Transverse colon (tissue), 4 donors: ENCODE measurements around the gene HDAC4. TPM values are rescaled to one million over a fixed set of nuclear protein-coding genes. Genes with fewer than 3 reads are reported as not detected.

Experiments
- DNase-seq: peaks from one replicate; pipeline ENCODE4 v3.0.0-alpha.2; 2019
- H3K27ac ChIP-seq, 4 donors: fragments of 200-600 bp; sonication (generic); 2 replicates each; pipeline ENCODE4 v1.5.1; 2016 to 2018; ENCODE audit warnings: inconsistent platforms in 4 of 4
- H3K27me3 ChIP-seq: fragments of 200-600 bp; sonication (generic); 2 replicates; pipeline ENCODE4 v1.5.1; 2017; ENCODE audit warnings: inconsistent platforms
- H3K36me3 ChIP-seq, 4 donors: fragments of 200-600 bp; sonication (generic); 2 replicates each; pipeline ENCODE4 v1.5.1; 2017 to 2019; ENCODE audit warnings: inconsistent platforms in 4 of 4
- H3K4me1 ChIP-seq, 4 donors: fragments of 200-600 bp; sonication (generic); 2 replicates each; pipeline ENCODE4 v1.5.1; 2017 to 2020; ENCODE audit warnings: inconsistent platforms in 4 of 4
- H3K4me3 ChIP-seq, 4 donors: fragments of 200-600 bp; sonication (generic); 1 replicate in 1 of 4; 2 replicates in 3 of 4; pipeline versions ENCODE4 v1.5.1 to v1.6.1; 2017 to 2019; ENCODE audit warnings: inconsistent platforms in 4 of 4
- H3K9me3 ChIP-seq, 2 donors: fragments of 200-600 bp; sonication (generic); 2 replicates each; pipeline ENCODE4 v1.5.1; 2017 to 2019; ENCODE audit warnings: inconsistent platforms in 2 of 2
- EP300 ChIP-seq: sonication (generic); formaldehyde crosslinking; IDR thresholded peaks from one replicate; pipeline ENCODE4 v1.6.1; 2017; ENCODE audit warnings: antibody characterized with exemption, low read depth
- POLR2A ChIP-seq: fragments of 450-650 bp; IDR thresholded peaks from one replicate; pipeline ENCODE4 v1.6.1; 2016; ENCODE audit warnings: antibody characterized with exemption, mild to moderate bottlenecking, moderate library complexity
- POLR2AphosphoS5 ChIP-seq, 3 donors: sonication (generic); formaldehyde crosslinking; IDR thresholded peaks; one replicate each; pipeline ENCODE4 v1.6.1; 2016; ENCODE audit warnings: antibody characterized with exemption in 3 of 3
- WGBS, 2 donors: methylation state at CpG; one replicate each; pipeline ENCODE4 v1.1.5; 2018; ENCODE audit warnings: low coverage in 1 of 2; 5-methylcytosine and 5-hydroxymethylcytosine counted together
- in situ Hi-C, 4 donors: fragments of 200-750 bp; cut with MboI; loops; one replicate each; pipeline versions ENCODE4 v1.15.0 to v1.15.1; 2017; ENCODE audit warnings: low sequenced_read_pairs in 3 of 4, low pct_ligation_motif_present in 1 of 4, low pct_unique_long_range_greater_than_20kb in 1 of 4
- intact Hi-C: fragments of 100-400 bp; cut with DNase I; formaldehyde crosslinking; loops from one replicate; pipeline ENCODE4 v1.15.1; 2023; ENCODE audit warnings: low total_unique reads
- total RNA-seq, 4 donors: library from RNA; depleted of rRNA; stranded (reverse); fragments of >200 nt; gene quantifications; one replicate each; pipeline ENCODE4 v1.1.0, GENCODE V29; 2016
- TF ChIP-seq, protein P1 (sequence below), 5 experiments: fragments of 200-600 bp in 3 of 5; fragments of 450-650 bp in 2 of 5; sonication (generic) in 3 of 5; IDR thresholded peaks; 1 replicate in 2 of 5; 2 replicates in 3 of 5; pipeline ENCODE4 v1.5.1; 2016 to 2017; ENCODE audit warnings: antibody characterized with exemption in 5 of 5, inconsistent platforms in 3 of 5, mild to moderate bottlenecking in 2 of 5, moderate library complexity in 1 of 5

The HDAC4 gene
- total RNA-seq, 4 donors from 2014 or later: 33.9 to 192 (median 112) TPM

DNA sequence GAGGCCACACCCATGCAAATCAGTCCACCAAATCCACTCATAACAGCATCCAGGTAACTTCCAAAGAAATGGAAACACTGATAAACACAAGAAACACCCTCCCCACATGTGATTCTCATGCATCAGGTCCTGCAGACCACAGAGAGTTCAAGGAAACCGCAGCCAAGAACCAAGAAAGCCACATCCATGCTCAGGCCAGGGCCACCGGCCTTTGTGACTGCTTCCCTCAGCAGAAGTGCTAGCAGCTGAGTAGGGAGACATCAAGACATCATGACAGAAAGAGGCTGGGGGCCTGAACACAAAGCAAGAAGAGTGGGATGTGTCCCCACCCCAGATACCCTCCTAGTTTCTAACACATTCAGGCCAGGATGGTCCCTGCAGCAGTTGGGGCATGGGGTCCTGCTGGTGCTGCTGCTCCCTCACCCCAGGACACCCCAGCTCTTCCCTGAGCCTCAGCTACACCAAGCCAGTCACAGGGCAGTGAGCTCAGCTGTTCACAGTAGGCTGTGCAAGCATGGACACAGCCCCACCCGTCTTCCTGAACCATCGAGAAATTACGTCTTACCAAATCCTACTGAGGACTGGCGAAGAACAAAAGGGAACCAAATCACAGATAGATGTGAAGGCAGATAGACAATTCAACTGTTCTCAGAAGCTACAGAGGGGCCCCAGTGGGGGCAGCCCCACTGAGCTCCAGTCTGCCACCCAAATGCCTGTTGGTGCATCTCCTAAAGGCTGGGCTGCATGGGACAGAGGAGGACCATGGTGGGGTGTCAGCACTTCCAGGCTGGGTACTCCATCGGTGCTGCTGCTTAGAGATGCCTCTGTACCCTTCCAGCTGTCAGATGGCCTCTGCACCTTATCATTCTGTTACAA, 60.9 kb downstream of the HDAC4 start:
- Histone ChIP-seq H3K4me1 (peaks cover 0 to 26% (median 9%) of the 10 kb centered on the region in 4 donors), H3K27ac (peak overlapping the region in 3 of 4 donors; percentile 33 to 96 (median 35)), H3K4me3 (no peak overlapping the region), H3K36me3 (no peaks in the 10 kb centered on the region), H3K27me3 (no peaks in the 10 kb centered on the region), H3K9me3 (no peaks in the 10 kb centered on the region)
- in situ Hi-C loops: no loop called here
- intact Hi-C loops: no loop called here
- WGBS, 2 donors: 74% methylated on average over 7 of the region's 7 CpGs; no CpG with 5 or more reads in 1 of the 2 donors
- TF ChIP-seq POLR2AphosphoS5 (IDR thresholded peaks at IDR 0.05) (no peak), EP300 (no peak), POLR2A (no peak)
- TF ChIP-seq, protein P1, sequence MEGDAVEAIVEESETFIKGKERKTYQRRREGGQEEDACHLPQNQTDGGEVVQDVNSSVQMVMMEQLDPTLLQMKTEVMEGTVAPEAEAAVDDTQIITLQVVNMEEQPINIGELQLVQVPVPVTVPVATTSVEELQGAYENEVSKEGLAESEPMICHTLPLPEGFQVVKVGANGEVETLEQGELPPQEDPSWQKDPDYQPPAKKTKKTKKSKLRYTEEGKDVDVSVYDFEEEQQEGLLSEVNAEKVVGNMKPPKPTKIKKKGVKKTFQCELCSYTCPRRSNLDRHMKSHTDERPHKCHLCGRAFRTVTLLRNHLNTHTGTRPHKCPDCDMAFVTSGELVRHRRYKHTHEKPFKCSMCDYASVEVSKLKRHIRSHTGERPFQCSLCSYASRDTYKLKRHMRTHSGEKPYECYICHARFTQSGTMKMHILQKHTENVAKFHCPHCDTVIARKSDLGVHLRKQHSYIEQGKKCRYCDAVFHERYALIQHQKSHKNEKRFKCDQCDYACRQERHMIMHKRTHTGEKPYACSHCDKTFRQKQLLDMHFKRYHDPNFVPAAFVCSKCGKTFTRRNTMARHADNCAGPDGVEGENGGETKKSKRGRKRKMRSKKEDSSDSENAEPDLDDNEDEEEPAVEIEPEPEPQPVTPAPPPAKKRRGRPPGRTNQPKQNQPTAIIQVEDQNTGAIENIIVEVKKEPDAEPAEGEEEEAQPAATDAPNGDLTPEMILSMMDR (IDR thresholded peaks at IDR 0.05): no peak
- no peak for DNase-seq

DNA sequence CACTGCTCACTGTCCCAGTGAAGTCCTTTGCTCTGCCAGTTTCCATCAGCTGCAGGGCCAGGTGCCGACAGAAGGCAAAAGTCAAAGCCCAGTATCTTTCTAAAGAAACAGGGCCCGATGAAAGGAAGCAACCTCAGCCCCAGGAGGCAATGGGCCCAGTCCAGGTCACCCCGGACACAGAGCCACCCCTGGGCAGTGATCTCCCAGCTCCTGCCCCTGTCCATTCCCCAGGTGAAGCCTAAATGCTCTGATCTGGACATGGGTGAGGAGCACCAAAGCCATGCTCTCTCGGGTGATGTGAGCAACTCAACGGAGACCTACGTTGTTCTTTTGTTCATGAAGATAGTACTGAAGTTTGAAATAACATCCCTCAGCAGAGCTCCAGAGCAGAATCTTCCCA, 61.6 kb downstream of the HDAC4 start:
- in situ Hi-C loops (no loop called here), intact Hi-C loops (no loop called here)
- H3K27ac ChIP-seq: peak overlapping the region in 2 of 4 donors; percentile 35 to 96
- no peaks in the 10 kb centered on the region for H3K36me3 ChIP-seq
- no peaks in the 10 kb centered on the region for H3K27me3 ChIP-seq
- TF ChIP-seq POLR2AphosphoS5 (IDR thresholded peaks at IDR 0.05) (no peak), EP300 (no peak), POLR2A (no peak)
- TF ChIP-seq, protein P1 (IDR thresholded peaks at IDR 0.05): no peak
- no peak overlapping the region for H3K4me3 ChIP-seq
- 78% methylated on average over 5 of the region's 6 CpGs; no CpG with 5 or more reads in 1 of the 2 donors for WGBS, 2 donors
- H3K4me1 ChIP-seq: peaks cover 0 to 26% (median 9%) of the 10 kb centered on the region in 4 donors
- no peak for DNase-seq
- H3K9me3 ChIP-seq: no peaks in the 10 kb centered on the region

DNA sequence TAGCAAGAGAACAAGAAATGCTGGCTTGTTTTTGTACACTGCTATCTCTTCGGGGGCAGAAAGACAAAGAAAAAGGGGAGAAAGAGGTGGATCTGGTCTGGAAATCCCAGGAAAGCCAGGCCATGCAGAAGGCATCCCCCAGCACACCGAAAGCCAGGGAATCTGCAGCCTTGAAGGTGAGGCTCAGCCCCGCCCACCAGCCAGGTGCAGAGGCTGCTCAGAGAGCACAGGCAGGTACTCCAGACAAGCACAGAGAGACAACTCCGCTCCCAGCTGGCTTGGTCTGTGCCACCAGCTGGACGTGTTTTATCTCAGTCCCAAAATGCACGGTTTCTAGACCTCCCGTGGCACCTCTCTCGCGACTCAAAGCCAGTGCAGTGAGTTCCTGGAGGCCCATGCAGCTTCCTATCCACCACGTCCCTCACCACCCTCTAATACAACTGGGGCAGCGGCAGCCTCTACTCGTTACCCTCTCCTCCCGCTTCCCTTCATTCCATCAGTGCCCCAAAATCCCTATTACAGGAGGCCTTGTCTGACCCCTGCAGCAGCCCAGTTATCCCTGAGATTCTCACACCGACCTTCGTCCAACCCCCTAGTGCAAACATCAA, 62.8 kb downstream of the HDAC4 start:
- Histone ChIP-seq H3K4me1 (peaks cover 0 to 26% (median 9%) of the 10 kb centered on the region in 4 donors), H3K27ac (peak overlapping the region; percentile 11 to 96 (median 30)), H3K27me3 (no peaks in the 10 kb centered on the region), H3K9me3 (no peaks in the 10 kb centered on the region), H3K4me3 (no peak overlapping the region), H3K36me3 (no peaks in the 10 kb centered on the region)
- peak; percentile 44 for DNase-seq
- in situ Hi-C loops: no loop called here
- TF ChIP-seq POLR2AphosphoS5 (IDR thresholded peaks at IDR 0.05) (no peak), POLR2A (no peak), EP300 (no peak)
- TF ChIP-seq, protein P1 (IDR thresholded peaks at IDR 0.05): no peak
- 60 to 76% methylated on average over 3 to 15 of the region's 15 CpGs for WGBS, 2 donors
- intact Hi-C loops: no loop called here

DNA sequence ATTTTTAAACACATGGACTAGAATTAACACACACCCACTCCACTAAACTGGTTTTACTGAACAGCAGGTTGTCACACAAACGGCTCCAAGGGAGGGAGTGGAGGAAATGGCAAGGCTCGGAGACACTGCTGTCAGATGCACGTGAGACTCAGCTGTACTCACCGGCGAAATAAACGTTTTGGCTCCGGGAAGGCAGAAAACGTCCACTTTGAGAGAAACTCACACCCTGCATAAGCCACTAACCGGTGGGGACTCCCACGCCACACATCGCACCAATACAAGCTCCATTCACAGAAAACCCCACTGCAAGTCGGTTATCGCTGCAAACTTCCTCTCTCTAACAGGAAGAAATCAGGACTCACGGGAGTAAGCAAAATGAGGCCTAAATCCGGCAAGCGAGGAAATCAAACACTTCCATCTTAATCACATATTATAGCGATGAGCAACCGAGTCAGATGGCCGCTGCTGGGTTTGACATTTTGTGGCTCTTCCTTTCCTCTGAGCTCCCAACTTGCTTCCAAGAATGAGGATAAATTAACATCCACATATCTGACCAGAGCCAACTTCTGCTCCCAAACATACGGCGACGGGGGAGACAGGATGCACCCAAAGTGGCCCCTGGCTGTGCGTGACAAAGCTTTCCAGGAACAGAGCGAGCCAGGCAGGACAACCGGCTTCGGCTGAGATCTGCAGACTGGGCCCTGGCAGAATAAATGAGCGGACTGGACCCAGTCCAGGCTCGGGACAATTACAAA, 63.5 kb downstream of the HDAC4 start:
- Histone ChIP-seq H3K27ac (peak overlapping the region; percentile 11 to 96 (median 30)), H3K27me3 (no peaks in the 10 kb centered on the region), H3K4me3 (no peak overlapping the region), H3K9me3 (no peaks in the 10 kb centered on the region), H3K4me1 (peaks cover 0 to 26% (median 9%) of the 10 kb centered on the region in 4 donors), H3K36me3 (no peaks in the 10 kb centered on the region)
- DNase-seq: no peak
- 80 to 86% methylated on average over 11 to 28 of the region's 28 CpGs for WGBS, 2 donors
- in situ Hi-C loops: no loop called here
- no peak for TF ChIP-seq POLR2A
- TF ChIP-seq, protein P1 (IDR thresholded peaks at IDR 0.05): no peak
- TF ChIP-seq POLR2AphosphoS5 (IDR thresholded peaks at IDR 0.05): no peak
- no peak for TF ChIP-seq EP300
- intact Hi-C loops: no loop called here
